HG03060 (cell line): ENCODE measurements around the gene COMP.

ENCODE experiments used
- ATAC-seq: cut with Tn5 transposase; IDR thresholded peaks from one replicate; pipeline ENCODE4 v1.9.1; 2021; ENCODE audit warnings: low read depth, moderate number of reproducible peaks; ENCODE audit not compliant: unreplicated experiment

Gene COMP

GRCh38 chr19:18784786-18785120, 6.4 kb downstream of the COMP start:
- no peak for ATAC-seq

- ATAC-seq = no peak
Observed at GRCh38 chr19:18783958-18784785, 6.9 kb downstream of the COMP start.

- no peak for ATAC-seq
Observed at GRCh38 chr19:18782559-18783225, 8.4 kb downstream of the COMP start.

- no peak for ATAC-seq
Observed at GRCh38 chr19:18781885-18782527, 9.1 kb downstream of the COMP start.

GRCh38 chr19:18781047-18781600, 10.0 kb downstream of the COMP start:
- ATAC-seq = no peak

- no peak for ATAC-seq
Observed at GRCh38 chr19:18780631-18781030, 10.5 kb downstream of the COMP start.

GRCh38 chr19:18780081-18780480, 11.0 kb downstream of the COMP start:
- ATAC-seq = no peak

- no peak for ATAC-seq
Observed at GRCh38 chr19:18778826-18779495, 12.1 kb downstream of the COMP start.

- no peak for ATAC-seq
Observed at GRCh38 chr19:18778076-18778389, 13.1 kb downstream of the COMP start.

- no peak for ATAC-seq
Observed at GRCh38 chr19:18777301-18778075, 13.6 kb downstream of the COMP start.

- no peak for ATAC-seq
Observed at GRCh38 chr19:18776736-18777135, 14.4 kb downstream of the COMP start.

- no peak for ATAC-seq
Observed at GRCh38 chr19:18776288-18776594, 14.9 kb downstream of the COMP start.

- ATAC-seq = no peak
Observed at GRCh38 chr19:18775586-18776287, 15.4 kb downstream of the COMP start.

- ATAC-seq = no peak
Observed at GRCh38 chr19:18774782-18775444, 16.2 kb downstream of the COMP start.

- ATAC-seq = no peak
Observed at GRCh38 chr19:18774107-18774506, 17.0 kb downstream of the COMP start.

- no peak for ATAC-seq
Observed at GRCh38 chr19:18773682-18774081, 17.4 kb downstream of the COMP start.

- ATAC-seq = no peak
Observed at GRCh38 chr19:18772620-18773587, 18.2 kb downstream of the COMP start.
